HG02884 (cell line): Measurements from ENCODE around the gene KREMEN1.

Experiments
- ATAC-seq: cut with Tn5 transposase; IDR thresholded peaks from one replicate; pipeline ENCODE4 v1.9.1; 2021; ENCODE audit warnings: mild to moderate bottlenecking, moderate library complexity; ENCODE audit not compliant: unreplicated experiment

Gene KREMEN1

GRCh38 chr22:29175312-29175835, 102.5 kb downstream of the KREMEN1 start:
- no peak for ATAC-seq

GRCh38 chr22:29183971-29184848, 111.4 kb downstream of the KREMEN1 start:
- ATAC-seq, result no peak

GRCh38 chr22:29184849-29185490, 112.1 kb downstream of the KREMEN1 start:
- ATAC-seq, result no peak

GRCh38 chr22:29186302-29186701, 113.5 kb downstream of the KREMEN1 start:
- no peak for ATAC-seq

GRCh38 chr22:29187831-29188230, 115.0 kb downstream of the KREMEN1 start:
- no peak for ATAC-seq

- ATAC-seq, result no peak
Observed at GRCh38 chr22:29190051-29190450, 117.2 kb downstream of the KREMEN1 start.

- ATAC-seq, result no peak
Observed at GRCh38 chr22:29190918-29191317, 118.1 kb downstream of the KREMEN1 start.

- no peak for ATAC-seq
Observed at GRCh38 chr22:29193021-29193420, 120.2 kb downstream of the KREMEN1 start.

- no peak for ATAC-seq
Observed at GRCh38 chr22:29194184-29194583, 121.3 kb downstream of the KREMEN1 start.

GRCh38 chr22:29195118-29195963, 122.5 kb downstream of the KREMEN1 start:
- ATAC-seq, result no peak

- no peak for ATAC-seq
Observed at GRCh38 chr22:29195964-29196666, 123.3 kb downstream of the KREMEN1 start.

GRCh38 chr22:29197096-29197495, 124.3 kb downstream of the KREMEN1 start:
- no peak for ATAC-seq

- ATAC-seq, result no peak
Observed at GRCh38 chr22:29198240-29198639, 125.4 kb downstream of the KREMEN1 start.

- ATAC-seq, result no peak
Observed at GRCh38 chr22:29199702-29200400, 127.0 kb downstream of the KREMEN1 start.

GRCh38 chr22:29200901-29201300, 128.1 kb downstream of the KREMEN1 start:
- no peak for ATAC-seq

- ATAC-seq, result no peak
Observed at GRCh38 chr22:29201782-29202181, 128.9 kb downstream of the KREMEN1 start.

- peak; percentile 80 for ATAC-seq
Observed at GRCh38 chr22:29202212-29203192, 129.7 kb downstream of the KREMEN1 start.
